WI38 (cell line): Measurements from ENCODE around the gene GRIK3.

ENCODE experiments used
- H3K4me3 ChIP-seq: 2 replicates; pipeline ENCODE4 v1.5.1; 2011; ENCODE audit warnings: low read depth, mild to moderate bottlenecking, control low read depth, low read length
- TF ChIP-seq, protein P1 (sequence below): IDR thresholded peaks from 2 replicates; pipeline ENCODE4 v1.5.1; 2012; ENCODE audit warnings: low read depth, mild to moderate bottlenecking, control low read depth, low read length

GRIK3 gene

DNA sequence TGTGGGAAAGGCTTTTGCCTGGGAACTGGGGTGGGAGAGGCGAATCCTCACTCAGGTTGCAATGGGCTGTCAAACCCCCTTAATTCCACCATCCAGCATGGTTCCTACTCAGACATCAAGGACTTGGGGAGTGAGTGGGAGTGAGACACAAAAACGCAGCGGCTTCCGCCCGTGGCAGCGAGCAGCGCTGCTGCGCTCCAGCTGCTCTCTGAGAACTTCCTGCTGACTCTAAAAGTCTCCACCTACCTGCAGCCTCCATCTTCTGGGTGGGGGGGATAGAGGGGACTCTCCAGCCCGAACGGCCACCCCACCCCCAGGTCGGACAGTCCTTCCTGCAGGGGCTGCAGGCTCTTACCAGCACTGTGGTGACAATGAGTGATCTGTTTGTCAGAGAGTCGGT is 184.4 kb downstream of the GRIK3 start:
- H3K4me3 ChIP-seq, result no peak overlapping the region
- TF ChIP-seq, protein P1, sequence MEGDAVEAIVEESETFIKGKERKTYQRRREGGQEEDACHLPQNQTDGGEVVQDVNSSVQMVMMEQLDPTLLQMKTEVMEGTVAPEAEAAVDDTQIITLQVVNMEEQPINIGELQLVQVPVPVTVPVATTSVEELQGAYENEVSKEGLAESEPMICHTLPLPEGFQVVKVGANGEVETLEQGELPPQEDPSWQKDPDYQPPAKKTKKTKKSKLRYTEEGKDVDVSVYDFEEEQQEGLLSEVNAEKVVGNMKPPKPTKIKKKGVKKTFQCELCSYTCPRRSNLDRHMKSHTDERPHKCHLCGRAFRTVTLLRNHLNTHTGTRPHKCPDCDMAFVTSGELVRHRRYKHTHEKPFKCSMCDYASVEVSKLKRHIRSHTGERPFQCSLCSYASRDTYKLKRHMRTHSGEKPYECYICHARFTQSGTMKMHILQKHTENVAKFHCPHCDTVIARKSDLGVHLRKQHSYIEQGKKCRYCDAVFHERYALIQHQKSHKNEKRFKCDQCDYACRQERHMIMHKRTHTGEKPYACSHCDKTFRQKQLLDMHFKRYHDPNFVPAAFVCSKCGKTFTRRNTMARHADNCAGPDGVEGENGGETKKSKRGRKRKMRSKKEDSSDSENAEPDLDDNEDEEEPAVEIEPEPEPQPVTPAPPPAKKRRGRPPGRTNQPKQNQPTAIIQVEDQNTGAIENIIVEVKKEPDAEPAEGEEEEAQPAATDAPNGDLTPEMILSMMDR, result no peak

DNA sequence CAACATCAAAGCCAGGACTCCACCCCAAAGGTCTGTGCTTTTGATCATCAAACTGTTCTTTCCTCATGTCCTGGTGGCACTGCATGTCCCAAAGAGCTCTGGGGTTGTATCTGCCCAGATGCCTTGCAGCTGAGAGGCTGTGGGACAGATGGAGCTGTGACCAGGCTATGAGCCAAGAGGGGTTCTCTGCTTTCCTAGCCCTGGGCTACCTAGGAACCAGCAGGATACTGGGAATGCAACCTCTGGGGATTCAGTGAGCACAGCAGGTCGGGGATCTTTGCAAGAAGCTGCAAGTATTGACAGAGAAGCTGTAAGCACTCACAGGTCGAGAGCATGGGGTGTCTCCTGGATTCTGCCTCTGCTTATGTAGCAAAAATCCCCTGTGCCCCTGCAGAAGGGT is 186.6 kb downstream of the GRIK3 start:
- H3K4me3 ChIP-seq, result no peak overlapping the region
- TF ChIP-seq, protein P1, result no peak

DNA sequence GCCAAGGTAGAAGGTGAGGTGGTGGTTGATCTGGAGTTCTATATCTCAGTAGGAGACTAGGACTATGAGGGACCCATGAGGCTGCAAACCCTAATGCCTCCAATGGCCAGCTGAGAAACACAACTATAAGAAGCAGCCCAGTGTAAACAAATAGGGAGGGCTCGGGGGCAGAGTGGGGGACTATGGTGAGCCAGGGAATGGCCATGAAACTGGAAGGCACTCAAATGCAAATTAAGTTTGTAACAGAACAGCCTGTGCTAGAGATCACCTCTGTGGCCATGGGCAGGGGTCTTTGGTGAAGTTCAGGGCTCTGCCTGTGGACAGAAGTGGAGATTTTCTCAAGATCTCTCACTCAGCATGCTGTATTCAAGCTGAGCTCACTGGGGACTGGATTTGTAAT is 187.1 kb downstream of the GRIK3 start:
- TF ChIP-seq, protein P1, result no peak
- no peak overlapping the region for H3K4me3 ChIP-seq

DNA sequence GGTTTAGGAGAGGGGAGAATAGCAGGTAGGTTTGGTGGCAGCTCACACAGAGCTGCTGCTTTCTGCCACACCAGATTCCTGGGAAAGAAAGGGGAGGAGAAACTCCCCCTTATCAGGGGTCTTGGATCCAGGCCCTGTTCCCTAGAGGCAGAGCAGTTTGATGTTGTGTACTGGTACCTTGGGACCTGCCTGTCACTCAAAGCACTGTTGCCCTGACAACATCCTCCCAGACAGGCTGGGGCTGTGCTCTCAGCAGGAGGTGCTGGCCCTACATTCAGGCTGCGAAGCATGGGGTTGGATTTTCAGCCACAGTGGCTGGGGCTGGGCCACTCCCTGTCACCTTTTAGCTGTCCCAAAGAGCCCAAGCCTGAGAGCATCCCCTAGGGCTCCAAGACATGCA is 188.0 kb downstream of the GRIK3 start:
- TF ChIP-seq, protein P1, result no peak
- no peak overlapping the region for H3K4me3 ChIP-seq

DNA sequence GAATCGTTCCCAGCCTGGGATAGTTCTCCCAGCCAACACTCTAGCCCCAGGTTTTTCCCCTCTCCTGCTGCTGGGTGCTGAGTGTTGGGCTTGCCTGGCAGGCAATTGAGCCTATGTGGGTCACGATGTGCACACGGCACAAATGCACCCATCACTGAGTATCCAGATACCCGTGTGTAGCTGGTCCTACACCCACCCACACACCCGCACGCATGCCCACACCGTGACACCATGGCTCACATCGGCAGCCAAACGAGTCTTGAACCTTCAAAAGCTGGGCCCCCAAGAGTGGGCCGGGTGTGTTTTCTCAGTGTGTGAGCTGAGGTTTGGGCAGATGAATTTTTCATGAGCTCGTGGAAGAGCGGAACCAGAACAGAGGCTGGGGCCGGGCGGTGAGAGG is 188.5 kb downstream of the GRIK3 start:
- H3K4me3 ChIP-seq, result no peak overlapping the region
- TF ChIP-seq, protein P1, result no peak

DNA sequence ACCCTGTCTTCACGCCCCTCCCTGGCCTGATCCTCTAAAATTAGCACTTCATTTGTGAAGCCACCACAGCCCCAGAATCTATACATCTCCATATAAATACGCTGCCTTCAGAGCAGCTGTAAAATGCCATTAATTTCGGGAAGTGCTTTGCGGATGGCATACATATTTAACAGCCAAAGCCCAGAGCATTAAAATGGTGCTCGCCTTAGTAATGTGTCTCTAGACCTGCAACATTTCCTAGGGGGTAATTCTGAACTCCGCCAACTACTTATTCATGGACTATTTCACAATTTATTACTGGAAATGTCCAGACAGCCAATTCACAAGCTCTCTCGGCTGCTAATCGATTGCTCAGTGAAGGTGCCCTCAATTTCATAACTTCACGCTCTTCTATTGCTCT is 189.4 kb downstream of the GRIK3 start:
- H3K4me3 ChIP-seq, result no peak overlapping the region
- TF ChIP-seq, protein P1, result no peak

DNA sequence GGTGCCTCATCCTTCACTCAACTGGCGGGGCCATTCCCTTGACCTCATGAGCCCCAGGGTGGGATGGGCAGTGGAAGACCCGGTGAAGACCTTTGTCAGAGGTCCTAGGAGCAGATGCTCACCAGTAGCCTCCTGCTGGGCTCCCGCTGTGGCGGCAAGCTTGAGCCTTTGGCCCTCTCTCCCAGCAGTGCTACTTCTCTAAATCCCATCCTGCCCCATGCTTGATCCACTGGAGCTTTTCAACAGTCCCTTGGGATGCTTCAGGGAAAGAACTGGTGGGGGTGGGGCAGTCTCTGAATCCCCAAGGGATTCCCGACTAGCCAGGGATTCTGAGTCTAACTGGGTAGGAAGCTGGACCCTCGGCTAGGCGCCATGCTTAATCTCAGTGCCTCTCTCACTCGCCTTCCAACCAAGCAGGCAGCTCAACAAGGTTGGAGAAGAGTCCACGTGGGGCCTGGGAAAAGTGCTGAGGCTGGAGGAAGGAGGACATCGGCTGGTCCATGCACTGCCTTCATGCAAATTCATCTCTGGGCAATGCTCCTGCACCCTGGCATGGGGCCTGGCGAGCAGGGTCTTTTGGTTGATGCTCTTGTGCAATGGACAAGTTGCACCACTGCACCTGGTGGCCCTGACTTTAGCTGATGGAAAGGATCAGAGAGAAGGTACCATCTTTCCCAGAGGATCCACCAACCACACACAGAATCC is 190.3 kb downstream of the GRIK3 start:
- no peak overlapping the region for H3K4me3 ChIP-seq
- TF ChIP-seq, protein P1, result no peak
